ENCODE results near the gene UNC93B1.

GRCh38 chr11:68009391-68010089 is 5.6 kb upstream of the UNC93B1 start:
- TF ChIP-seq, protein P1, sequence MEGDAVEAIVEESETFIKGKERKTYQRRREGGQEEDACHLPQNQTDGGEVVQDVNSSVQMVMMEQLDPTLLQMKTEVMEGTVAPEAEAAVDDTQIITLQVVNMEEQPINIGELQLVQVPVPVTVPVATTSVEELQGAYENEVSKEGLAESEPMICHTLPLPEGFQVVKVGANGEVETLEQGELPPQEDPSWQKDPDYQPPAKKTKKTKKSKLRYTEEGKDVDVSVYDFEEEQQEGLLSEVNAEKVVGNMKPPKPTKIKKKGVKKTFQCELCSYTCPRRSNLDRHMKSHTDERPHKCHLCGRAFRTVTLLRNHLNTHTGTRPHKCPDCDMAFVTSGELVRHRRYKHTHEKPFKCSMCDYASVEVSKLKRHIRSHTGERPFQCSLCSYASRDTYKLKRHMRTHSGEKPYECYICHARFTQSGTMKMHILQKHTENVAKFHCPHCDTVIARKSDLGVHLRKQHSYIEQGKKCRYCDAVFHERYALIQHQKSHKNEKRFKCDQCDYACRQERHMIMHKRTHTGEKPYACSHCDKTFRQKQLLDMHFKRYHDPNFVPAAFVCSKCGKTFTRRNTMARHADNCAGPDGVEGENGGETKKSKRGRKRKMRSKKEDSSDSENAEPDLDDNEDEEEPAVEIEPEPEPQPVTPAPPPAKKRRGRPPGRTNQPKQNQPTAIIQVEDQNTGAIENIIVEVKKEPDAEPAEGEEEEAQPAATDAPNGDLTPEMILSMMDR (IDR thresholded peaks at IDR 0.05) = no peak
- no peak for TF ChIP-seq POLR2AphosphoS5 (IDR thresholded peaks at IDR 0.05)

All from upper lobe of left lung (tissue), 4 donors.